ENCODE data around the gene NUP205.
"Not testable (repeated sequence)": the region's sequence is repeated elsewhere in the genome, so short reads cannot be mapped to it uniquely, and the experiment has no call there.

Gene NUP205

DNA sequence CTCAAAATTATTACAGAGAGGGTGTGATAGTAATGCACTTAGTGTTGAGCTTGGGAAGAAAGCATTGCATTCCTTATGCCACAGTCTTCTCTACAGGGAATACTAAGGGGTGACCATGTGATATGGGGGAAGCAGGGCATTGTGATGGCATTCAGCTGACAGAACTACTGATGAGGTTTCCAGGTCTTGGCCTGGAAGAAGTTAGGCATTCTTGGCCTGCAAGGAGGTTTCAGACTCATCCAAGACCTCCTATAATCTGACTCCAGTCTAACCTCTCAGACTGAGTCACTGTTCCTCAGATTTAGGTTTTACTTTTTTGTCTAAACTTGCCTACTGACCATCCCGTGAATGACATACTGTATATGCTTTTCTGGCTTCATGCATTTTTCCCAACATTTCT is 112.5 kb downstream of the NUP205 start:
- DNase-seq, result no peak

DNA sequence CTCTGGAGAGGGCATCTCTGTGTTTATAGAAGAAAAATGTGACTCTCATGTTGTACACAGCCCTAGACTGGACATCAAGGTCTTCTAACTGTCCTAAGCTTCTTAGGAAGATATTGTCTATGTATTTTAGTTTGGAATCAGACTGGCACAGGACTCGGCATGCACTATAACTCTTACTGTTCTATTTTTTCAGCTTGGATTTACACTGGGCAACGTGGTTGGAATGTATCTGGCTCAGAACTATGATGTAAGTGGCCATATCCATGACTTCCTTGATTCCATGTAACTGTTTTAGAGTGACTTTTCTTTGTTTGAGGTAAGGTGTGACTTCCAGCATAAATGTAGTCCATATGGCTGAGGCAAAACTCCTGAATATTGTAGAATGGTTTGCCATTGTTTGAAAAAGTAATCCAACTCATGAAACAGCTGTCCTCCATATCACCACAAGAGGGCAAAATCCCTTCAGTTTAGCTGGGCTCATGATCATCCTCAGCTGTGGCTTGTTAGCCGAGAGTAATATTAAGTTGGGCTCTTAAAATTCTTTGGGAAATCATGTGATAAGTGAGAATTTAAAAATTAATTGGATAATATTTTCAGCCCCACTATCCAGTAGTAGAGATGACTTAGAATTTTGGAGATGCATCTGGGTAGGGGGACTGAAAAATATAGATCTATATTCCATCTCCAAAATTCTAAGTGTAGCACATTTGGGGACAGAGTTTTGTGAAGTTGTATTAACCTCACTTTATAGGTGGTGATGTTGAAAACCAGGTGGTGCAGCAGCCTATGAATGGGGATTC is 115.0 kb downstream of the NUP205 start:
- DNase-seq, result no peak

DNA sequence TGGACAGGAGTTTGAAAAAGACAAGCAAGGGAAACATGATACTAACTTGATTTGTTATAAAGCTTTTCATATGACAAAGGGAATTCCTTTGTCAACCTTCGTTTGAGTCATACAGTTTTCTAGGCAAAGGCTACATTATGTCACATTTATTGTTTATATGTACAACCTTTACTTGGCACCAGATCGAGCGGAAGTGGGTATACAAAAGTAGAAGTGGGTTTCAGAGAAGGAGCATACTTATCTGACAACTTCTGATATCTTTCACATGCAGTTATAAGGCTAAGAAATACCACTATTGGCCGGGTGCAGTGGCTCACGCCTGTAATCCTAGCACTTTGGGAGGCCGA is 115.6 kb downstream of the NUP205 start:
- DNase-seq, result no peak

DNA sequence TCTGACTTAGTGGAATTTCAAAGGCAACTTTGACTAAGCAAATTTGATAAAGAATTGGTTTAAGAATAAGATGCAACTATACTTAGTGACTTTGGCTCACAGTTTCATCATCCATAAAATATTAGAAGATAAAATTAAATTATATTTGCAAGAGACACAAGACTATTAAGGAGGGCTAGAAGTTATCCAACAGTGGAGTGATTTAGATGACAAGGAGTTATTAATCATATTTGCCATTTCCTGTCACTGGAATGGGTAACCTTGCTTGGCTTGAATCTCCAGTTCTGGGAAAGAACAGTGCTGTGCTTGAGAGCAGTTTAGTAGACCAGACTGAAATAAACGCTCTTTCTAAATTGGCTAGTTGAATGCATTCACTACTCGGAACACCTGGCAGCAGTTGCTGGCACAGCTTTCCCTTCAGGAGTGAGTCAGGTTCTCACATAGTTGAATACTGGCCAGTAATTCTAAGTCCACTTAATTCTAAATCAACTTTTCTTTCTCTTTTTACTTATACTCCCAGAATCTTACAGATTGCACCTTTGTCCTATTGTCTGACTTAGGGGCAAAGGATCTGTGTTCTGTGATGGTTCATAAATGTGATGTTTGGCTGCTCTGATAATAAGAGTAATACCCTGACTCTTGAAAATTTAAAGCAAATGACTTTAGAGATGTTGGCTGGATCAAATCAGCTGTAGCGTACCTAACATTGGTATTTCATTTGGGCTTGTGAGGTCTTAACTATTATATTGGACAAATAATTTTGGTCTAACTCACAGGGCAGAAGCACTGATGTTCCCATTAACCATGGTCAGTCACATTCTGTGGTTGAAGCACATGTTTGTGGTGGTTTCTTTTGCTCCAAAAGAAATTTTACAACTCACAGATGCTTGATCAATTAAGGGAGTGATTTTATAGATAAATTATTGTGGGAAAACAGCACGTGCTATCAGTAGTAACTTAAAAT is 121.2 kb downstream of the NUP205 start:
- no peak for DNase-seq

DNA sequence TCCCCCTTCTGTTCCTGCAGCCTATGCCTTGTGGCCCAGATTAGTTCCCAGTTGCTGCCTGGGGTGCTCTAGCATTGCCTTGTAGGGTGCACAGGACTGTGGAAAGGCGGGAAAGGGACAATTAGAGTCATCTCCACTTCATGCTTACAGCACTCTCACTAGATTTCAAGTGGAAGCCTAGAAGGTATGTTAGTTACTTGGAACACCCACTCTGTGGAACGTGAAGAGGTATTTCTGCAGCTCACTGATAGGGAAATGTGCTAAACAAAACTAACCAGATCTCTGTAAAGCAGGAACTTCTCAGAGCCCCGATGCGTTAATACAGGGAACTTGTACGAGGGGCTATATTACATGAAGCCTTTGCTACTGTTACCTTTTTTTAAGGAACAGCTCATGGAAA is 124.0 kb downstream of the NUP205 start:
- DNase-seq, result no peak

DNA sequence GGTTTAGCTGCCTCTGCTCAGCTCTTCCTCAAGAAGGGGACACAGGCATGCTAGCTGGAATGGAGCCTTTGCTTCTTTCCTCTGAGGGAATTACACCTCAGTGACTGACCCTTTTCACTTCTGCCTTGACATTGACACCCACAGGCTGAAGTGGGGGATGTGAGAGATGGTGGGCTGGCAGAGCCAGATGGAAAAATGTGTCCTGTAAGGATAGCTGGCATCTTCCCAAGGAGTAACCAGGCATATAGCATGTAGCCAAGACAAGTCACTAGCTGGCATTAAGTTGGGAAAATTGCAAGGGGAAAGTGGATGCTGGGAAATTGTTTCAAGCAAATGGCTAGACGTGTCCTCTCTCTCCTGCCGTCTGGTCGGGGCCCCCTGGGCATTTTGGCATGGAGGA is 124.5 kb downstream of the NUP205 start:
- DNase-seq, result no peak

DNA sequence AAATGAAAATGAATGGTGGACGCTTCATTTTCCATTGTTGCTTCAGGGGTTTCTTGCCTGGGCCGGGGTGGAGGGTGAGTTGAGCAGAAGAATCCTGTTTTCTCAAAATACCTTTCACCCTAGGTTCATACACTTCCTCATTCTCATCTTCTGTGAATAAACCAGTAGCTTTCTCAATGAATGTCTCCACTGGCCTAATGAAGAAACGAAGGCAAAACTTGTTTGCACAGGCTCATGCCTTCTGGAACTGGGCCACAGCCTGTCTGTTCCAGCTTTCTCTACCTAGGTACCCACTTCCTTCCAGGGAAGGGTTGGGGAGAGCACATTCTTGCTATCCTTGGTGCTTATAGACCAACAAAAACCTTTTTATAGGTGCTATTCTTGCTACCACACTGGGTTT is 125.9 kb downstream of the NUP205 start:
- no peak for DNase-seq

DNA sequence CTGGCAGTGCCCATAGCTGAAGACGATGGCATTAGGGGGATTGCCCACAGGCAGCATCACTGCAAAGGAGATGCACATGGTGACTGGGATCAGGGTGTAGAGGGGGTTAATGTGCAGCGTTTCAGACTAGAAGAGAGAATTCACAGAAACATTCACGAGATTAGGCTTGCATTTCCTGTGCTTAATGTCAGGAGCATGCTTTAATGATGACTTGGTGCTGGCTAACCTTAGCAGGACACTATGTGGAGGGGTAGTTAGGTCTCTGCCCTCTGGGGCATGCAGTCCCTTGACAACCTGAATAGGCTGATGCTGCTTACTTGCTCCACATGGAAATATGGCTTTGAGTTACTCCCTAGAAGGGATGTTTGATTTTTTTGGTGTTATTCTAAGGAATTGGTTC is 126.4 kb downstream of the NUP205 start:
- DNase-seq, result no peak

DNA sequence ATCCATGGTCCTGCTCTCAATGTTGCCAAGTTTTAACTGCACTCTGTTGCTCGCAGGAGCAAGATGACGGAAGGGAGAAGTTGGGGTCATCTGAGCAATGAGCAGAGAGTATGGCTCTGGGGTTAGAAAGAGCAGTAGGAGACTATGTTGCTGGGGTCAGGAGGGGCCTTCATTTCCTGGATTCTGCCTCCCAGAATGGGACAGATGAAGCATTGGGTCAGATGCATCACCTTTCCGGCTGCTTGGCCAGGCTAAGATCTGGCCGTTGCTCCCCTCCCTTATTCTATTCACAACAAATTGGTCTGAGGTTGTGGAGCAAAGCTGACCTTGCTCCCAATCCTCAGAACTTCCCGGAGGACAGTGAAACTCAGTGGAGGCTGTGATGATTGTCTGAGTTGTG is 127.0 kb downstream of the NUP205 start:
- DNase-seq, result no peak

DNA sequence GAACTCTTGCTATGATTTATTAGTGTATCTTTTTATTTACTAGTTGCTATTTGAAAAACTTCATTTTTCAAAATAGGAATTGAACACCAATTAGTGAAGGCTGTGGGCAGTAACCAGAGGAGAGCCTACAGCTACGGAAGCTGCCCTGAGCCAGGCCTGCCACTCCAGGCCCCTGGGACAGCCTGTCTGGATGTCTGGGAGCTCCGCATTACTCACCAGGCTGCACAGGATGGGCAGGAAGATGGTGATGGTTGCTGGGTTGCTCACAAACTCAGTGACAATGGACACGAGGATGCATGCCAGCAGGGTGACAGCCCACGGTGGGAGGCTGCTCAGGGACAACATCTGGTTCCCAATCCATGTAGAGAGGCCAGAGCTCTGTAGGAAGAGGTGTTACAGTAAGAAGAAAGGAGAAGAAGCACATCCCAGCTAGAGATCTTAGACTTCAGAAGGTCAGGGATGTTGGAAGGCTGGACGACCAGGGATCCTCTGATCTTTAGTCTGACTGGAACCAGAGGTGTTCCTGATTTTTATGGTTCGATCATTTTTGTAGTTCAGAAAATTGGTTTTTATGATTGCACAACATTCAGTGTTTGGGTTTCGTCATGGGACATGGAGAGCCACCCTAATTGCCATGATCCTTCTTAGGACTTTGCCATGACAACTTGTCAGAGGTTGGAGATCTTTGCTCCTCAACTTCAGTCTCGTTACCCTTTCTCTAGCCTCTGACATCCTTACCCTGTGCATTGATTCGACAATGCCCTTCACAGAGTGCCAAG is 127.8 kb downstream of the NUP205 start:
- DNase-seq, result no peak

DNA sequence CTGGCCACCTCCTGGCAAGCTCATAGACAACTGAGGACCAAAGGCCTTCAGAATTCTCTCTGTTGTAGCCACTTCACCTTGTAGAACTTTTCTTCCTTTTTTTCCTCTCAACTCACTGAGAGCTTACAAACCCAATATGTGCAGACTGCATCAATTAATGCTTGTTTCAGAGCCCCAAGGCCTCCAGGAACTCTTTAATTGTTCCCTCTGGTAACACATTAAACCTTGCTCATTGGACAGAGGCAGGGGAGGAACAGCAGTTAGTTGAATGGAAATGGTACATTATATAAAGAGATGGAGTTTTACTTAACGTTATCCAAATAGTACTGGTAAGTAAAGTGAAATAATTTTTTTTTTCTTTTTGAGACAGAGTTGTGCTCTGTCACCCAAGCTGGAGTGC is 129.7 kb downstream of the NUP205 start:
- DNase-seq, result no peak

DNA sequence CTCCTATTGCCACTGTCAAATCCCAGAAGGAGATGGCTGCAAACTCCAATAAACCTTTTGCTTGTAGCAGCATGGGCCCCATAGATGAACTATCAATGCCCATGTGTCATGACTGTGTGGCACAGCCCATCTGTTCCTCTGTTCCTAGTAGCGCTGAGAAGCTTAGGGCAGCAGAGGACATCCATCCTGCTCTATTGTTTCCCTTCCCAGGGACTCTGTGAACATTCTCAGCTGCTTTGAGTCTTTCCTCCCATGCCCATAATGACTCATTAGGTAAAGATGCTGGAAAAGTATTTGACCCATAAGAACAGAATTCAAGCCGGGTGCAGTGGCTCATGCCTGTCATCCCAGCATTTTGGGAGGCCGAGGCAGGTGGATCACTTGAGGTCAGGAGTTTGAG is 132.8 kb downstream of the NUP205 start:
- DNase-seq, result no peak

DNA sequence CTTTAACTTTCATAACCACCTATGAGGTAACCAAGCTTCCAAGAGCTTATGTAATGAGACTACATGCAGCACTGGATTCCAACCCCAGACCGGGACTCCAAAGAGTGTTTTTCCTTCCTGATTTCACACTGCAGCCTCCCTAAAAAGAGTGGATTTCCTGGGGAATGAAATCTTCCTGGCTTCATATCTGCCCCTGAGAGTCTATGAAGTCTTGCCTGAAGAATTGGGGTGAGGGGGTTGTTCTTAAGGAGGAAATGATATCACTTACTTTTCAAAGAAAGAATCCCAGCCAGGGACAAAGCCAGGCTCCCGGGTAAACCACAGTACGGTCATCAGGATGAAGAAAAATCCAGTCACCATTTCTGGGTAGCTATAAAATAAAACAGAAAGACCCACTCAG is 134.3 kb downstream of the NUP205 start:
- no peak for DNase-seq

DNA sequence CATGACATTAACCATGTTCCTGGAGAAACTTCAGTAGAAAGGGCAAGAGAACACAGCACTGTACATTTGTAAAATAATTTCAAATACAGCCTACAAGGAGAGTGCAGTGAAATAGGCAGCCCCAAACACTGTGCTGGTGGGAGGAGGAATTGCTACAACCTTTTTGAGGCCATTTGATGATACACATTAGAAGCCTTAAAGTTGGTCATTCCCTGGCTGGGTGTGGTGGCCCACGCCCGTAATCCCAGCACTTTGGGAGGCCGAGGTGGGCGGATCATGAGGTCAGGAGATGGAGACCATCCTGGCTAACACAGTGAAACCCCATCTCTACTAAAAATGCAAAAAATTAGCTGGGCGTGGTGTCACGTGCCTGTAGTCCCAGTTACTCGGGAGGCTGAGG is 134.9 kb downstream of the NUP205 start:
- not testable (repeated sequence) for DNase-seq

DNA sequence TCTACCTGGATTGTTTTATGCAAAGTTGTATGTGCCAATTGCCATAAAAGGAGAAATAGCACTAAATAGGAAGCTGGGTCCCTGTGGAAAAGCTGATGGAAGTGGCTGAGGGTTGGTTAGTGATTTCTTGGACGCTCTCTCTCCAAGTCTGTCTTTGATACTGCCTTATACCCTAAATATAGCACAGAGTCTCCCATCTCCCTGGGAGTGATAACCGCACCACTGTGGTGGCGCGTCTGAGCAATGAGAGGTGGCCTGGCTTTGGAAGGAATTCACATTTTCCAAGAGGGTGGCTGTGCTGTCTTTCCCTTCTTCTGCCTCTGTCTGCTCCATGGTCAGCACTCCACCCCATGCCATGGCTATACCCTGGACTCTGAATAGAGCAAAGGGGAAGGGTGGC is 135.8 kb downstream of the NUP205 start:
- no peak for DNase-seq

DNA sequence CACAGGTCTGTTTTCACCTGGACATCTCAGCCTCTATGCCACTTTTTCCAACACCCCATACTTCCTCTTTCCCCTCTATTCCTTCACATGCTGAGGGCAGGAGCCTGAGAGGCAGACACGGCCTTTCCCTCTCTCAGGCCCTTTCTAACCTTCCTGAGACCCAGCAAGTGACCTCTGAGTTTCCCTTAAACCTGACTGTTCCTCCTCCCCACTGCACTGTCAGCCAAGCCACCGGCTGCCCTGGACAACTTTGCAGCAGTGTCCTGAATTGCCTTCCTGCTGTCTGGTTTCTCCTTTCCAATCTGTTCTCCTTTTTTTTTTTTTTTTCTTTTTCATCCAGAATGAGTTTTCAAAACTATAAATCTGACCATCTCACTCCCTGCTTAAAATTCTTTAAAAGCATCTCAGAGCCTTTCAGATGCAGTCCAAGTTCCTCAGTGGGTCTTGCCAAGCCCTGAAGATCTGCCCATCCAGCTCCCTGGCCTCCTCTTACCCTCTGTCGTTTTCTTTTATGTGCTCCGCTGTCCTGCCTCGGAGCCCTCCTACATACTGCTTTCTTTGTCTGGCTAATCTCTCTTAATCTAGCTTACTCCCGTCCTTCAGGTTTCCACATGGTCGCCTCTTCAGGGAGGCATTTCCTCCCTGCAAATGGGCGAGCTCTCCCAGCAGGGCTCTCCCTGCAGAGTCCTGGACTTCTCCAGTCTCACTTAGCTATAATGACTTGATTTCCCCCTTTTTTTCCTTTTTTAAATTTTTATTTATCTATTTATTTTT is 139.7 kb downstream of the NUP205 start:
- DNase-seq, result no peak
